Ectodermal cell (in vitro differentiated cells): ENCODE measurements around the gene MYO1E.

ENCODE experiments used
- H3K27ac ChIP-seq: 2 replicates; pipeline ENCODE4 v1.7.0; 2013; ENCODE audit warnings: mild to moderate bottlenecking, low read depth, low read length; ENCODE audit not compliant: insufficient read depth, poor library complexity, severe bottlenecking
- H3K27me3 ChIP-seq: 2 replicates; pipeline ENCODE4 v1.7.0; 2013; ENCODE audit warnings: mild to moderate bottlenecking, low read length; ENCODE audit not compliant: insufficient read depth, control insufficient read depth, poor library complexity, severe bottlenecking
- H3K36me3 ChIP-seq: one replicate; pipeline ENCODE4 v1.7.0; 2013; ENCODE audit warnings: low read length; ENCODE audit not compliant: control insufficient read depth, insufficient read depth
- H3K4me1 ChIP-seq: one replicate; pipeline ENCODE4 v1.7.0; 2013; ENCODE audit warnings: low read length; ENCODE audit not compliant: control insufficient read depth, insufficient read depth
- H3K4me3 ChIP-seq: 2 replicates; pipeline ENCODE4 v1.7.0; 2013; ENCODE audit warnings: low read depth, low read length, control low read depth; ENCODE audit not compliant: insufficient read depth
- H3K9me3 ChIP-seq: 2 replicates; pipeline ENCODE4 v1.7.0; 2013; ENCODE audit warnings: mild to moderate bottlenecking, low read length, moderate library complexity; ENCODE audit not compliant: control insufficient read depth
- WGBS, 2 experiments: methylation state at CpG; one replicate each; pipeline ENCODE4 v1.1.7; 2013; ENCODE audit warnings: missing lambda C conversion rate in 2 of 2; 5-methylcytosine and 5-hydroxymethylcytosine counted together

MYO1E gene

DNA sequence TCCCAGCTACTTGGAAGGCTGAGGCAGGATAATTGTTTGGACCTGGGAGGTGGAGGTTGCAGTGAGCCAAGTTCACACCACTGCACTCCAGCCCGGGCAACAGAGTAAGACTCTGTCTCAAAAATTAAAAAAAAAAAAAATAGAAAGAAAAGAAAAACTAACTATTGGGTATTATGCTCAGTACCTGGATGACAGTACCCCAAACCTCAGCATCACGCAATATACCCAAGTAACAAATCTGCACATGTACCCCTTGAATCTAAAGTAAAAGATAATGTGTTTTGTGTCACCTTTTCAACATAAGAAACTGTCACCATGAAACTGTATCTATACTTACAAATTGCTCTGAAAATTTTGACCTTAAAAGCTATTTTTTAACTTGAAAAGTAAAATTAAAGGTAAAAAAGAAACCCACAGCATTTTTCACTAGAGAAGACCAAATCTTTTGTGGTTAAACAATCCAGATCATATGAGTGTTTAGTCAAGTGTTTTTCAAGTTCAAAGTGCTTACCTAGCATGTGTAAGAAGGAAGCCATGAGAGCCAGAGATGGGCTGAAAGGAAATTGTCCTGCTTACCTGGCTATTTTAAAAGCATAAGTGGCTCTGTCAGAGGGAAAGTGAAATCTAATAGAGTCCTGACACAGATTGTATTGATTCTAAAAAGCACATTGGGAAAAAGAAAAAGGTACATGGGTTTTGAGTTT, 50.5 kb downstream of the MYO1E start:
- WGBS, 2 experiments, result 82 to 100% methylated on average over 1 to 2 of the region's 2 CpGs
- Histone ChIP-seq H3K27ac (no peak overlapping the region), H3K36me3 (no peaks in the 10 kb centered on the region), H3K27me3 (no peaks in the 10 kb centered on the region), H3K9me3 (no peaks in the 10 kb centered on the region), H3K4me1 (no peaks in the 10 kb centered on the region), H3K4me3 (no peak overlapping the region)

DNA sequence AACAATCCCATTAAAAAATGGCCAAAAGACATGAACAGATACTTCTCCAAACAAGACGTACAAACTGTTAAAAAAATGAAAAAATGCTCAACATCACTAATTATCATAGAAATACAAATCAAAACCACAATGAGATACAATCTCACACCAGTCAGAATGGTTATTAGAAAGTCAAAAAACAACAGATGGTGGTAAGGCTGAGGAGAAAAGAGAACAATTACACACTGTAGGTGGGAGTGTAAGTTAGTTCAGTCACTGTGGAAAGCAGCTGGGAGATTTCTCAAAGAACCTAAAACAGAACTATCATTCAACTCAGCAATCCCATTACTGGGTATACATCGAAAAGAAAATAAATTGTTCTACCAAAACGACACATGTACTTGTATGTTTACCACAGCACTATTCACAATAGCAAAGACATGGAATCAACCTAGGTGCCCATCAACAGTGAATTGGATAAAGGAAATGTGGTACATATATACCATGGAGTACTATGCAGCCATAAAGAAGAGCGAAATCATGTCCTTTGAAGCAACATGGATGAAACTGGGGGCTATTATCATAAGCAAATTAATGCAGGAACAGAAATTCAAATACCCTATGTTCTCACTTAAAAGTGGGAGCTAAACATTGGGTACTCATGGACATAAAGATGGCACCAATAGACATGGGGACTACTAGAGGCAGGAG, 51.5 kb downstream of the MYO1E start:
- H3K27me3 ChIP-seq, result no peaks in the 10 kb centered on the region
- no peaks in the 10 kb centered on the region for H3K4me1 ChIP-seq
- no peak overlapping the region for H3K27ac ChIP-seq
- no peaks in the 10 kb centered on the region for H3K9me3 ChIP-seq
- no peak overlapping the region for H3K4me3 ChIP-seq
- WGBS, 2 experiments, result 90 to 92% methylated on average over 4 of the region's 4 CpGs
- H3K36me3 ChIP-seq, result no peaks in the 10 kb centered on the region

DNA sequence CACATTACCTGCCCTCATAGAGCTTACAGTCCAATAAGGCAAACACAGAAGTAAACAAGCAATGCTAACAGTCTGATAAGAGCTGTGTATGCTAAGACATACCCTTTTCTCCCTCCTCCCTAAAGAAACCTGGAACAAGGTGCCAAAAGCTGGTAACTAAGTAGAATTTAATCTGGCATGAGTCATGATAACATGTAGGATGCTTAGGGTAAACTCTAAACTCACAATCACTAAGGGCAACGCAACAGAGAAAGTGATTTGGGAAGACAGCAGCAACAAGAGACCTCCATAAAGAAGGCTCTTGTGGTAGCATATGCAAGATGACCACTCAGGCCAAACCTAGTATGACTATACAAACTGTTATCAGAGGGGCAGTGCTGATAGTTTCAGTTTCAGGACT, 55.5 kb downstream of the MYO1E start:
- no peak overlapping the region for H3K27ac ChIP-seq
- no peaks in the 10 kb centered on the region for H3K27me3 ChIP-seq
- H3K9me3 ChIP-seq, result no peaks in the 10 kb centered on the region
- WGBS, 2 experiments, result 89 to 92% methylated on average over 1 of the region's 1 CpG
- H3K36me3 ChIP-seq, result no peaks in the 10 kb centered on the region
- peaks cover 4% of the 10 kb centered on the region for H3K4me1 ChIP-seq
- no peak overlapping the region for H3K4me3 ChIP-seq

DNA sequence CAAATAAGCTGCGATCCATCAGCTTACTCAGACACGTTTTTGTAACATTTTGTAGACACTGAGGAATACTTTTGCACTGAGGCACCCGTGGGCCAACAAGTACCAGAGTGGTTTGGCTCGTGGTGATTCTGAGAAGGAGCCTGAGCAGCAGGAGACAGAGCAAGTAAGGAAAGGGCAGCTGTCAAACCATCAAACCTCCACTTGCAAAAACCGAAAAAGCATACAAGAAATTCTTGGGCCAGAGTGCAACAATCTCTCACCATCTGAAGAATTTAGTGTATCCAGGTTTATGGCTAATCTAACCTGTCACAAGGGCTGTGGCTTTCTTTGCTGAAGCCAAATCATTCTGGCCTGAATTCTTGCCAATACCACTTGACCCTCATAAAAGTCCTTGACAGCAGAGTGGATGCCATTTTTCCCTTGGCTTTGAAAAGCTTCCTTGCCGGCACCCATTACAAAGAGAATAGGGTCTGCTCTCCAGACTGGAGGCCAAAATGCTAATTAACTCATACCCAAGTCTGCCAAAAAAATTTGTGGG, 56.7 kb downstream of the MYO1E start:
- H3K4me1 ChIP-seq, result peaks cover 4% of the 10 kb centered on the region
- H3K27ac ChIP-seq, result no peak overlapping the region
- no peak overlapping the region for H3K4me3 ChIP-seq
- H3K36me3 ChIP-seq, result no peaks in the 10 kb centered on the region
- WGBS, 2 experiments, result 84 to 85% methylated on average over 6 of the region's 6 CpGs
- no peaks in the 10 kb centered on the region for H3K9me3 ChIP-seq
- no peaks in the 10 kb centered on the region for H3K27me3 ChIP-seq

DNA sequence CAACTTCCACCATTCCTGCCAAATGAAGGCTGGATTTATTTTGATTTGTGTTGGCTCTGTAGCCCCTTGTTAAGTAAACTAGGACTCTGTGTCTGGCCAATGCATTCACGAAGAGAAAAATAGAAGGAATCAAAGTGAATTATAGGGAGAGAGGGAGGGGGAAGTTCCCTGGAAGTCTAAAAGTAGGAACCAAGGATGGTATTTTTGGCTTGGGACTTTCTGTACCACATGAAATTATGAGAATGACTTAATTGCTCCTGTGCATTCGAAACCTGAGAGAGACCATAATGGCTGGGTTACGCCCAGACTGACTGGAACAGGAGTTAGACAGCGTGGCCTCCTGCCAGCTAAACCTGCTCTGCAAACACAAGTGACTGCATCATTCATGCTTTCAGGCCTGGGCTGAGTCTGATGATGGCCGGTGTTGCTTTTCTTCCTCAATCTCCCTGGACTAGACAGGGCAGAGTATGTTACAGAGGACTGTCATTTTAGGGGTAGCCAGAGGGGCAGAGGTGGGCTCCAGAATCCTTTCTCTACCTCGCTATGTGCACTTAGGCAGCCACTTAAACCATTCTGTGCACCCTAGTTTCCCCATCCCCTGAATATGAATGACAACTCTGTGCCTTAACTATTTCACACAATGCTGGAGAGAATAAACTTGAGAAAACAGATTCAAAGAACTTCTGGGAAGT, 58.9 kb downstream of the MYO1E start:
- H3K36me3 ChIP-seq, result no peaks in the 10 kb centered on the region
- 91 to 95% methylated on average over 6 of the region's 6 CpGs for WGBS, 2 experiments
- no peaks in the 10 kb centered on the region for H3K9me3 ChIP-seq
- no peaks in the 10 kb centered on the region for H3K27me3 ChIP-seq
- no peak overlapping the region for H3K27ac ChIP-seq
- H3K4me3 ChIP-seq, result no peak overlapping the region
- peaks cover 4% of the 10 kb centered on the region for H3K4me1 ChIP-seq

DNA sequence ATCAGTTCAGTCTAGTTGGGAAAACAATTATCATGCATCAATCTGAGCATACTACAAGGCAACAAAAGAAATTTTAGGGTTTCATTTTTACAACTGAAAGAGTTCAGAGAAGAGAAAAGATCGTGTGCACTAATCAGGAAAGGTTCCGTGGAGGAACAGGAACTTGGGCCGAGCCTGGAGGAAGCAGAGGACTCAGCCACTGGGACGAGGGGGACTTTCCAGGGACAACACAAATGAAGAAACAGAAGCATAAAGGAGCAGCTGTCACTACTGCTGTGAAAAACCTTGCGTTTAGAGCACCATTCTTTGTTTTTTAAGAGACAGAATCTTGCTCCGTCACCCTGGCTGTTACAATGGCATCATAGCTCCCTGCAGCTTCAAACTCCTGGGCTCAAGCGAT, 60.5 kb downstream of the MYO1E start:
- Histone ChIP-seq H3K4me1 (peaks cover 4% of the 10 kb centered on the region), H3K27ac (no peak overlapping the region), H3K27me3 (no peaks in the 10 kb centered on the region), H3K36me3 (no peaks in the 10 kb centered on the region), H3K9me3 (no peaks in the 10 kb centered on the region), H3K4me3 (no peak overlapping the region)
- 70 to 73% methylated on average over 7 of the region's 7 CpGs for WGBS, 2 experiments

DNA sequence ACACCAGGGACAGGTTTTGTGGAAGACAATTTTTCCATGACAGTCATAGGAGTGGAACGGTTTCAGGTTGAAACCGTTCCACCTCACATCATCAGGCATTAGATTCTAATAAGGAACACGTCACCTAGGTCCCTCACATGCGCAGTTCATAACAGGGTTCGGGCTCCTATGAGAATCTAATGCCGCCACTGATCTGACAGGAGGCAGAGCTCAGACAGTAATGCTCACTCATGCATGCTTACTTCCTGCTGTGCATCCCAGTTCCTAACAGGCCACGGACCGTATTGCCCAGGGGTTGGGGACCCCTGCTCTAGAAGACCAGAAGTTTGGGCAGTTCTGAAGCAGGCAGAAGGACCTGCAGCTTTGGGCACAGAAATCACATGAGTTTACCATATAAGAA, 61.5 kb downstream of the MYO1E start:
- Histone ChIP-seq H3K9me3 (no peaks in the 10 kb centered on the region), H3K36me3 (no peaks in the 10 kb centered on the region), H3K4me1 (peaks cover 4% of the 10 kb centered on the region), H3K4me3 (no peak overlapping the region), H3K27ac (no peak overlapping the region), H3K27me3 (no peaks in the 10 kb centered on the region)
- whole genome bisulfite sequencing, 2 experiments, result 90 to 91% methylated on average over 8 of the region's 8 CpGs

DNA sequence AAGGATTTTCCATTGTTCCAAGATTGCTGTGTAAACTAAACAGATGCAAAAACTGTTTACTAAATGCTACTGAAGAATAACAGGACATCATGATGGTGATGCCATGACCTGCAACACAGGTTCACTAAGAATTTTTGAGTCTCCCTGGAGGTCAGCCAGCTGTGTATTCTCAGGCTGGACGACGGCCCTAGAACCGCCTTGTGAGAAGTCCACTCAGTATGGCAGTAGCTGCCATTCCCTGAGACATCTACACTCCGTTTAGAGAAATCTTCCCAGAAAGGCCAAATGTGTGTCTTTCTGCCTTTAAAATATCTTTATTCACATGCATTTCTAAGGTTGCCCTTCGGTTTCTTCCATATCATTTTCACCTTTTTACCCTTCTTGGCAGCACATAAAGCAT, 63.3 kb downstream of the MYO1E start:
- Histone ChIP-seq H3K4me3 (no peak overlapping the region), H3K36me3 (no peaks in the 10 kb centered on the region), H3K27ac (no peak overlapping the region), H3K27me3 (no peaks in the 10 kb centered on the region), H3K4me1 (peaks cover 4% of the 10 kb centered on the region), H3K9me3 (no peaks in the 10 kb centered on the region)
- 93 to 94% methylated on average over 5 of the region's 5 CpGs for WGBS, 2 experiments

DNA sequence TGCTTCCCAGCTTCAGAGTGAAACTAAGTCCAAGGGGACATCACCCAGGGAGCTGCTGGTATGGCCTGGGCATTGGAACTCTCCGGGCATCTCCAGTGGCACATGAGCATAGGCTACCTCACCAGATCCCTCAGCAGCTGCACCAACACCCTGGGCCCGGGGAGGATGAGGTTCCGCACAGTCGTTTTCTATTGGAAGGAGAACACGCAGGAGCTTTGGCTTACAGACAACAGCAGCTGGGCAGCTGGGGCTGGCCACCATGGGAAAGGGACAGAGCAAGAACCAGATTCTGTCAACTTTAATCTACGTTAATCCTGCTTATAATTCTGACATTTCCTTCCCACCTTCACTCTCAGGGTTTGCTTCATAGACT, 65.5 kb downstream of the MYO1E start:
- 93% methylated on average over 6 of the region's 6 CpGs for whole genome bisulfite sequencing, 2 experiments
- no peak overlapping the region for H3K27ac ChIP-seq
- H3K9me3 ChIP-seq, result no peaks in the 10 kb centered on the region
- no peak overlapping the region for H3K4me3 ChIP-seq
- H3K36me3 ChIP-seq, result no peaks in the 10 kb centered on the region
- no peaks in the 10 kb centered on the region for H3K27me3 ChIP-seq
- no peaks in the 10 kb centered on the region for H3K4me1 ChIP-seq

DNA sequence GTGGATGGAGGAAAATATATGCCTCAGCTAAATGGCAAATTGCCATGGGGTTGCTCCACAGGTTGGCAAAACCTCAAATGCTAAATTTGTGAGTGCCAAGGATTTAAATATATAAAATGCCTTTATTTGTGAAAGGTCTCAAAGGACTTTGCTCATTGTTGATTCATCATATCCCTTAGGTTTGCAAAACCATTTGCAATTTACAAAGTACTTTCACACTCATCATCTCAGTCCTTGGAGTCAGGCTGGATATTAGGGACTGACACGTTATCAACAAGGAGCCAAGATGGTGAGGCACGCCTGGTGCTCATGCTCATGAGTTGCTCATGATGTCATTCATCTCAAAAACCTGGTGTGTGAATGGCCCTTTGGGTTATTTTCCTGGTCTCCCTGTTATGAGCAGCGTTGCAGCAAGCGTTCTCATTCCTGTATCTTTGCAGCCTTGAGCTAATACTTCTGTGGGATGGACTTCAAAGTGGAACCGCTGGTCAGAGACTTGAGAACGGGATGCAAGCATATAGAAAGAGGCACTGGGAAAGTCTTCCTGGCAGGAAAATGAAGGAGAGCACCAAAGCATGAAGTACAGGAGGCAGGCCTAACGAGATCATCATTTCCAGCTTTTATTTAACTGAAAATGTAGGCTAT, 66.0 kb downstream of the MYO1E start:
- Histone ChIP-seq H3K4me1 (peaks cover 4% of the 10 kb centered on the region), H3K4me3 (no peak overlapping the region), H3K9me3 (no peaks in the 10 kb centered on the region), H3K27me3 (no peaks in the 10 kb centered on the region), H3K36me3 (no peaks in the 10 kb centered on the region), H3K27ac (no peak overlapping the region)
- 94 to 96% methylated on average over 7 of the region's 7 CpGs for WGBS, 2 experiments
